NCI-H526 treated with DMSO at 0.1 percent for 48 hours (cell line): ENCODE measurements around the gene L1CAM.

Experiments
- DNase-seq: peaks from one replicate; lab custom pipeline; 2025; lab: John Stamatoyannopoulos, UW

L1CAM gene

DNA sequence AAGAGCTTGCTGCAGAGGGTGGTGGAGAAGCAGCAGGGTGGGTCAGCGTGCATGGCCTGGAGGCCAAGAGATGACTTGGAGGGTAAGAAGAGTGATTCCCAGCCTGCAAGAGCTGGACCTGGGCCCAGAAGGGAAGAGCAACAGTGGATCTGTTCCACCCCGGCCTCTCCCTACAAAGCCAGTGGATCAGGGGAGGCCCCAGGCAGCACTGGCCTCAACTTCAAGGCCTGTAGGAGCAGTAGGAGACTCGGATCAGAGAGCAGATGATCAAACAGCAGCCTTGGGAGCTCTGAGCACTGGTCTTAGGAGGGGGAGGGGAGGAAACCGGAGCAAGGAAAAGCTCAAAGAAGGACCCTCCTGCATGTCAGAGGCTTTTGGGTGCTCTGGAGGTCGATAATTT is 7.6 kb downstream of the L1CAM start:
- no peak for DNase-seq

GRCh38 chrX:153877571-153878261 is 8.3 kb downstream of the L1CAM start:
- DNase-seq = no peak

- DNase-seq = no peak
Measured at GRCh38 chrX:153876112-153876491, 9.9 kb downstream of the L1CAM start.

- DNase-seq = peak; percentile 36
Measured at GRCh38 chrX:153875391-153876111, 10.4 kb downstream of the L1CAM start.

DNA sequence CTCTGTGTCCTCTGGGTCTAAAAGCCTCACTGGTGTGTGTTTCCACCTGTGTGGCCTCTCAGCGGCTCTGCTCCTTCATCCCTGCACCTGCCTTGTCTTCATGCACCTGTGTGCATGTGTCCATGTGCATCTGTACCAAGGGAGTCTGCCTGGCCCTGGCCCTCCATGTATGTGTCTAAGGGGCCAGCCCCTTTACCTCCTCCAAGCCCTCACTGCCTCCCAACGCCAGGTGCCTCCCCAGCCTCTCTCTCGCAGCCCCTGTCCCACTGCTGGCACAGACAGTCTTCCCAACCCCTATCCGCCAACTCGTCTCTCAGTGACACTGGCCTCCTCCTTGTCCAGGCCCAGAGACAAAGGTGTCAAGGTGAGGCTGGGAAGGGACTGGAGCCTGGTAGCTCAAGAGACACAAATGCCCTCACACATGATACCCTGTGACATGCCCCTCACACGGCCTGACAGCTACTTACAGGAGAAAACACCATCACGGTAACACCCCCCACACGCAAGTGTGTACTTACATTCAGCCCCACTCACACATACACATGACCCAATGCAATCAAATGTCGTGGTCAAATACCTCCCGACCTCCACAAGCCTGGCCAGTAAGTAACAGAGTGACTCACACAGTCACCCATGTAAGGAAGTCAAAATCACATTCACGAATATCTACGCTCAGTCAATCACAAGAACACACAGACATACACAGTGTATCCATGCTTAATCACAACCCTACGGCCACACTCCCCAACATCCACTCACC is 11.4 kb downstream of the L1CAM start:
- DNase-seq = no peak

GRCh38 chrX:153874085-153874365 is 11.9 kb downstream of the L1CAM start:
- no peak for DNase-seq

DNA sequence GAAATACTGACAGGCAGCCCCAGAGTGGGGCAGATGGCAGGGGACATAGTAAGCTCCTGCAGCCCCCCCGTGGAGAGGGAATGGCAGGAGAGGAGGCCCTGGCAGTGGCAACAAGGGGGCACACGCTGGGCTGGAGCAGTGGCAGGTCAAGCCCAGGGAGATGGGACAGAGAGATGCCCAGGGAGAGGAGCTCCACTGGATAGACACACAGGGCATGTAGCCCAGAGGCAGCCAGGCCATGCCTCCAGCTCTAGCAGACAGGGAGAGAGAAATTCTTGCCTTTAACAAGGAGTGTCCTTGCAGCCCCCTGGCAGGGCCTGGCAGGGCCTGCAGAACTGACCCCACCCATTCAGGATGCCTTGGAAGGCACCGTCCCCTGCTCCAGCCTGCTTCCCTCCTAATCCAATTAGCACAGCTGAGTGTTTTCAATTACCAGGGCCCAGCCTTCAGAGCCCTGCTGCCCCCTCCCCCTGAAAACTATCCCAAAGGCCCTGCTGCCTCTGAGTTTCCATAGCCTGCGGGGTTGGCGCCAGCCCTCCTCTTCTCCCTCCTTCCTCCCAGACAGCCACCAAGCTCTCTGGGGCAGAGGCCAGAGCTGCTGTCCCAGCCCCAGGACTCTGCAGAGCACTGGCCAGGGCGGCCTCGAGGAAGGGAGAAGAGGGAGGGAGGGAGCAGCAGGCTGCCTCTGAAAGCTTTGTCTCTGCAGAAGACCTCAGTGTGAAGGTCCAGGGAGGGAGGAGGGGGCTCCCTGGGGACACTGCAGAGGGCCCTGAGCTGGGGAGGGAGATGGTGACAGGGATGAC is 12.5 kb downstream of the L1CAM start:
- DNase-seq = no peak

DNA sequence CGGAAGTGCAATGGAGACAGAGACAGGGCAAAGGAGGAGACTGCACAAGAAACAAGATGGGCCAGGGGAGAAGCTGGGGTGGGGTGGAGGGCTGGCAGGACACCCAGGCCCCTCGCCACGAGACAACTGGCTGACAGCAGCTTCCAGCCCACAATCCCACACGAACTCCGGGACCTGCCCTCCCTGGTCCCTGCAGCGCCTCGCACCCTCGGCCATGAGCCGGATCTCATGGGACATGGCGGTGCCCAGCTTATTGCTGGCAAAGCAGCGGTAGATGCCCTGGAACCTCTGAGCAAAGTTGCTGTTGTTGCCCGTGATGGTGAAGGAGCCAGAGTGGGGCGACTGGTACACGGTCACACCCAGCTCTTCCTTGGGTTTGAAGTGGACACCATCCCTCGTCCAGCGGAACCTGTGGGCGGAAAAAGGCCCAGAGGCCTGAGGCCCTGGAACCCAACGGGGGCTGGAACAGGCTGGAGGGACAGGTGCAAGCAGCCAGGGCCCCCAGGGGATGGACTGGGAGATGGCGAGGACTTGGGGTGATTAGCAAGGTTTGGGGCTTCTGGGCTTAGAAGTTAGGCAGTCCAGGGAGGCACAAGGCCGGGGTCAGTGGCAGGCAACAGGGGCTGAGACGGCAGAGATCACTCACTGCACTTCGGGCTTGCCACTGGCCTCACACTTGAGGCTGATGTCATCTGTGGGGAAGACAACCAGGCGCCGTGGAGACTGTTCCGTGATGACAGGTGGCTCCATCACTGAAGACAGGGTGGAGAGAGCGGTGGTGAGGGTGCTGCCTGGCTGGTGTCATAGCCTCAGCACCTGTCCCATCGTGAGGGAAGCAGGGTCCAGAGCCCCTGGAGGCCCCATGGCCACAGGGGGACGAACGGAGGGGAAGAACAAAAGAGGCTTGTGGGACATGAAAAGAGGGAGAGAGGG is 13.8 kb downstream of the L1CAM start:
- DNase-seq = no peak

- no peak for DNase-seq
Measured at GRCh38 chrX:153871451-153871850, 14.5 kb downstream of the L1CAM start.

- DNase-seq = no peak
Measured at GRCh38 chrX:153870791-153871360, 15.1 kb downstream of the L1CAM start.

DNA sequence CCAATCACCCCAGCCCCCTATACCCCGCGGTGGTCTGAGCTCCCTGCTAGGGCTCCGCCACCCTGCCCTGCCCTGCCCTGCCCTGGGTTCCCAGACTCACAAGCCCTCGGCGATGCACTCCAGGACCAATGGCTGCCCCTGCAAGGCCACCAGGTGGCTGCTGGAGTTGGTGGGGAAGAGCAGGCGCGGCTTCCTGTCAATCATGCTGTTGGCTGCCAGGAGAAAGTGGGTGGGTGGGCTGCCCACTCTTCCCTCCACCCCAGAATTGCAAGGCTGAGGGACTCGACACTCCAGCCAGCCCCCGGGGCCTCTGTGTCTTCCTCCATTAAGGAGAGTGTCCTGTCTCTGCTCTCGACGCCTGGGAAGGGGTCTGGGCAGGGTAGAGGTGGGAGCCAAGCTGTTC is 15.7 kb downstream of the L1CAM start:
- no peak for DNase-seq

DNA sequence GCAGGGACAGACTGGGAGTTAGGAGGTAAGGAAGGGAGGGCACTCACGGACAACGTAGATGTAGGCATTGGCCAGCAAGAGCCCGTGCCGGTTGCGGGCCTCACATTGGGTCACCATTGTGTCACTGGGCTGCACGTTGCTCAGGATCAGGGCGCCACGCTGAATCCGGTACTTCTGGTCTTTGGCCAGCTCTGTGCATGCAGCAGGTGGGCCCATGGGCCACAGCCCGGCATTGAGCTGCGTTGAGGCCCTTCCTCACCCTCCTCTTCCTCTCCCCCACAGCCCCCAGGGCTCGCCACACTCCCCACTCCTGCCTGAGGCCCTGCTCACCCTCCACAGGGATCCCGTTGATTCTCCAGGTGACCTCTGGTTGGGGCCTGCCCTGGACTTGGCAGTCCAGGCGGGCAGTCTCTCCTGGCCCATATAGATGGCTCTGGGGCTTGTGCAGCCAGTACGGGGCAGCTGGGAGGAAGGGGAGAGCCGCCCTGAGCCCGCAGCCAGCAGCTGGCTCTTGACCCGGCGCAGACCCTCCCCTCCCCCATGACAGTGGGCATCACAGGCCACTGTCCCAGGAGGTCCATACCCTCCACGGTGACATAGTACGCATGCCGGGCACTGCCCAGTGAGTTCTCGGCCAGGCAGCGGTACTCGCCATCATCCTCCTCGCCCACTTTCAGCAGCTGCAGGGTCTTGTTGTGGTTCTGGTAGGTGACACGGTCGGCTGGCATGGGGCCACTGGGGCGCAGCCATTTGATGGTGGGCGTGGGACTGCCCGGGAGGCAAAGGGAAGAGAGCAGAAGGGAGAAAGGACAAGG is 16.3 kb downstream of the L1CAM start:
- DNase-seq = no peak

GRCh38 chrX:153868576-153869472 is 17.1 kb downstream of the L1CAM start:
- no peak for DNase-seq

DNA sequence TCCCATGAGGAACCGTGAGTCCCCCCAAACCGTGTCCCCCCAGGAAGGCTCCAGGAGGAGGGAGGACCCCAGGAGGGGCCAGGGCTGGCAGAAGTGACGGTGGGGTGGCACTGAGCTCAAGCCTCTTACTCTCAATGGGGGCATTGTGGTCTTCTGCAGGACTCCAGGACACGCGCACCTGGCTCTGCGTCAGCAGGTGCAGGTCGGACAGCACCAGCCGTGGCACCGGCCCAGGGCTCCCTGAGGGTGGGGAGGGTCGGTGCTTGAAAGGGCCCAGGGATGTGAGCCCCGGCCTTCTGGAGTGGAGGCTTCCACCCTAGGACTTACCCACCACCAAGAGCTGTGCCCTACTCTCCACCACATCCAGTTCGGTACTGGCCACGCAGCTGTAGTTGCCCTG is 18.3 kb downstream of the L1CAM start:
- no peak for DNase-seq

- DNase-seq = no peak
Measured at GRCh38 chrX:153867139-153867538, 18.8 kb downstream of the L1CAM start.

GRCh38 chrX:153866302-153867019 is 19.5 kb downstream of the L1CAM start:
- no peak for DNase-seq

DNA sequence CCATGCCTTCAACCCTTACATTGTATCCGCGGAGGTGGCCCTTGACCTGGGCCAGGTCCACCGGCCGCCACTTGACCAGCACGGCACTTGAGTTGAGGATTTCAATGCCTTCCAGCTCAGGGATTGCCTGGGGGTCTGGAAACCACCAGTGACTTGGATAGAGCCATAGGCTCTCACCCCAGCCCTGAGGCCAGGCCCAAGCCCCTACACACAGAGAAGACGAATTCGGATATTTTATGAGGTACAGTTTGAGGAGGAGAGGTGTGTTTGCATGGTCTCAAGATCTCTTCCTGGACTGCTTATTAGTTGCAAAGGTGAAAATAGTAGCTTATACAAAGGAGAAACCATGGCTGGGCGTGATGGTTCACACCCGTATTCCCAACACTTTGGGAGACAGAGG is 20.3 kb downstream of the L1CAM start:
- no peak for DNase-seq

DNA sequence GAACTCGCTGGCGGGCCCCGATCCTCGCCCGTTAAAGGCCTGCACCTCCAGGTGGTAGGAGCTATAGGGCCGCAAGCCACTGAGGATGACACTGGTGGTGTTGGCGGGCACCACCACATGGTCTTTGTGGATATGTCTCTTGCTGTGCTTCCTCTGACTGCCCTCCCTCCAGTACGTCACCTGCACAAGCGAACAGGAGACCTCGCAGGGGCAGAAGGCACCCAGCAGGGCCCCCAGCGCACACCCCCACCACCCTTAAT is 20.7 kb downstream of the L1CAM start:
- DNase-seq = no peak
